Stimulated activated CD8-positive, alpha-beta memory T cell treated with anti-CD3 and anti-CD28 coated beads, Interleukin-4, amount 100 ng/mL, for 24 hours (primary cell): ENCODE results near the gene ARHGAP27.
"Not testable (repeated sequence)": the region's sequence is repeated elsewhere in the genome, so short reads cannot be mapped to it uniquely, and the experiment has no call there.

Experiments
- DNase-seq: peaks from one replicate; pipeline ENCODE4 v3.0.0-alpha.2; 2020; ENCODE audit warnings: low read depth

ARHGAP27 gene

DNA sequence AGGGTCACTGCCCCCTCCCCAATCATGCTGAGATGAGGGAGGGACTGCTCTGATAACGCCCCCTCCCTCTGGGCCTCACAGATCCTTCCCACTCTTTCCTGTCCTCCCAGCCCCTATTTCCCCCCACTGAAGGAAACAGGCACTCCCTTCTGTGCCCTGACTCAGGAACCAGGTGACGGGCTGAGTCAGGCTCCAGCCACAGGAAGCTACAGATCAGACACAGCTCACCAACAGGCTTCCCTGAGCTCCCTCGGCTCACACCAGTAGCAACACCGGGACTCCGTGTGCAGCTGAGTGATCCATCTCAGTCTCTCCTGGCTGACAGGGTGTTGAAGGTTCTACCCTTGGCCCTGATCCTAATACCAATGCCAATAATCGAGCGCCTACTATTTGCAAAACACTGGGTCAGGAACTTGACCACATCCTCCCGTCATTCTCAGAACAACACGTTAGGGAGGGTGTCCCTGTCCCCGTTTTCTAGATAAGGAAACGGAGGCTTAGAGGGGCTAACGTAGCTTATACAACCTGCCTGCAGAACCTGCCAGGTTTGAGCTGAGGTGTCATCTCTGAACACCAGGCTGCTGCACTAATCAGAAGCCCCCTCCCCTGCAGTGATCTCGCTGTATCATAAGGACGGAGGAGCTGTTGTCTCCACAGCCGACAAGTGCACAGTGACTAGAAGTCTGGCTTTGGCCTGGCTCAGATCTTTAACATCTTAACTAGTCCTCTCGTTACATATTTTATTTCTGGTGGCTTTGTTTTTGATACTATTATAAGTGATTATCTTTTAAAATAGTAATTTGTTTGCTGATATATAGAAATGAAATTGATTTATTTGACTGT, 13.5 kb upstream of the ARHGAP27 start:
- DNase-seq: not testable (repeated sequence)

DNA sequence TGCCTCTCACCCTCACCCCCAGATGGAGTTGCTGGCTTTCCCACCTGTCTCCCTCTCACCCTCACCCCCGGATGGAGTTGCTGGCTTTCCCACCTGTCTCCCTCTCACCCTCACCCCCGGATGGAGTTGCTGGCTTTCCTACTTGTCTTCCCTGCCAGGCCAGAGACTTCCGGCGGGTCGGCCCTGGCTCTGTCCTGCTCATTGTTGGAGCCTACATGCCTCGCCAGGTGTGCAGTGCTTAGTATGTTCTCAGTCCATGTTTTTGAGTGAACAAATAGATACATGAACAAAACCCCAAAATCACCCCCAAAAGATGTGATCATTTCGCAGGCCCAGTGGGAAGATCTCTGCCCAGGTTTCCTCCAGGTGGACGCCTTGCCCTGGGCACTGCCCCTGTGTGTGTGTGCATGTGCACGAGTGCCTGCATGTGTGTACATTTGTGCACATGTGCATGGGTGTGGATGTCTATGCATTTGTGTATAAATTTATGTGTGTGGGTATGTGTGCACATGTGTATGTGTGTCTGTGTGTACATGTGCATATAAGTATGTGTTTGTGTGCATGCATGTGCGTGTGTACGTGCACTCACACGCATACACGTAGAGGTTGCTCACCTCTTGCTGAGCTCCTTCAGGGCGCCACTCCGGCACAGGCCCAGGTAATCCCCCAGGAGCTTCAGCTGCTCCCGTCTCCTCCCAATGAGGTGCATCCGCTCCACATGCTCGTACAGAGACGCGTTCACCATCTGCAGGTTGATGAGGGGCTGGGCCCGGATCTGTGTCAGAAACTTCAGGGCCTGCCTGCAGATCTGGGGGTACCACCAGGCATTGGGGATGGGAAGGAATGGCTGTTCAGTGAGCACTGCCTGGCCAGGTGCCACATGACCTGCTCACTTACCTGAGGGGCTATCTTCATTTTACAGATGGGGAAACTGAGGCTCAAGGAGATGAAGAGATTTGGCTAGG, 12.5 kb upstream of the ARHGAP27 start:
- not testable (repeated sequence) for DNase-seq

DNA sequence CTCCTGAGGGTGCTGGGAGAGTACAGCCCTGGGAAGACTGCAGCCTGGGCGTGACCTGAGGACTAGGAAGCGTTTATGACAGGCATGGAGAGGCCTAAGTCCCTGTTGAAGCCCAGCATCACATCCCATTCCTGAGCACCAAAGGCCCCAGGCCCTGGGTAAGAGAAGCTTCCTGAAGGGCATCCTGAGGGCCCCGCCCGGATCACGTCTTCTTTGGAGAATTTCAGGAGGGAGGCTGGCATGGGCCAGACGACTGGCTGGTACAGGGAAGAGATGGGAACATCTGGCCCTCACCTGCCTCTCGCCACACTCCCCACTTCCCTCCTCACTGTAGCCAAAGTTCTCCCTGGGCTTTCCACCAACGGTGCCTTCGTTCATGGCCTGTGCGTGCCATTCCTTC, 11.6 kb upstream of the ARHGAP27 start:
- not testable (repeated sequence) for DNase-seq

DNA sequence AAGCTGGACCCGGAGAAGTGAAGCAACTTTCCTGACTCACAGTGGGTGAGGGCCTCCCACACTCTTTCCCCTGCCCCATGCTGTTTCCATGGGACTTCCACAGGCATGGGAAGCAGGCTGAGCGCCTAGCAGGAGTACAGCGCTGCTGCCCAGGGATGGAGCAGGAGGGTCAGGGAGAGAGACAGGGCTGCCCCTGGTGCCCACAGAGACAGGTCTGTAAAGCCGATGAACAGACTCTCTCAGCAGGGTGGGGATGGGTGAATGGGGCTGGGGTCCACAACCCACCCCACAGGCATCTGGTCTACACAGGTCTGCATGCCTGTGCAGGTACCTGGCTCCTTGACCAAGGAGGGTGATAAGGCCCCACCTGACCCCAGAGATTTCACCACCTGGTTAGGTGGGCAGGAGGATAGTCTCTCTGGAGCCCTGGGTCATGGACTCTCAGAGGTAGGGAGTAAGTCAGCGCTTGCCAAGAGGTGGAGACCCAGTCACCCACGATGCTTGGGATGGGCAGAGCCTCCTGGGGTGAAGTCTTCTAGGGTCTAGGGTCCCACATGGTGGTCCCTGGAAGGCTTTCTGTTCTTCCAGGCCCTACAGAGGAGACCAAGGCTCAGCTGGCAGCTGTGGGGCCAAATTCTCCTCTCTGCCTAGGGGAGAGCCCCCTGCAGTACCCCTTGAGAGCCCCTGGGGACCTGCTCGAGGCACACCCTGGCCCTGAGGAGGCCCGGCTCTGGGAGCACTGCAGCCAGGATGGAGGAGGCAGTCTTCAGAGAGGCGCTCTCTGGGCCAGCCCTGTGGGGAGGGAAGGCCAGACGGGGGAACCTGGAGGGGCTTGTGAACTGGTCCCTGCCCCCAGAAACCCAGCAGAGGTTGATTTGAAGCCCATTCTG, 10.9 kb upstream of the ARHGAP27 start:
- not testable (repeated sequence) for DNase-seq

DNA sequence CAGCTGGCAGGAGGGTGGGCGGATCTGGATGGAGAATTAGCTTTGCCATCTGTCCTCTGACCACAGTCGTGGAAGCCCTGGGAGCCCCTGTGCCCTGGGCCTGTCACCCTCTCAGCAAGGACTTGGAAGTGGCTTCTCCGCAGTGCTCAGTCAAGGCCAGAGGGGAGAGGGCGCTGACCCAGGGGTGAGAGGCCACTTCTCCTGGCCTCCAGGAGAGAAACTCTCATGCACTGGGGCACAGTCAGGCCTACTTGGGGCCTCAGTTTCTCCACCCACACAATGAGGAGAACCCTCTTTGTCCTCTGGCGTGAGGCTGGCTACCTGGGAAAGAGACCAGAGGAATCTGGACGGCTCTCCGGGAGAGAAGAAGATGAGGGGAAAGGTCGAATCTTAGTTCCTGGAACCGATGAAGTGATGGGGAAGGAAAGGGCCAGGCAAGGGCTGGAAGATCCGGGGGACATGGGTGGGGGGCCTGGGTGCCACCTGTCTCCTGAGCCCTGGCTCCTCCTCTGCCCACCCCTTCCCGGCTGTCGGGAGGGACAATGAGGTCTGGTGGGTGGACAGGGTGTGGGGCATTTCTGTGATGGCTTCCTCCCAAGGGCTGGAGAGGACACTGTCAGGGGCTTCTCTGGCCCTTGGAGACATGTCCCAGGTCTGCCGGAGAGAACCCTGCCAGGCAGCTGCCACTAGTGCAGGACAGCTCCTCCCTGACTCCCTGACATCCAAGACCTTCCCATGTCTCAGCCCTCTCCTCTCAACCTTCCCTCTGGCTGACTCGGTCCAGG, 9.0 kb upstream of the ARHGAP27 start:
- DNase-seq: no peak

DNA sequence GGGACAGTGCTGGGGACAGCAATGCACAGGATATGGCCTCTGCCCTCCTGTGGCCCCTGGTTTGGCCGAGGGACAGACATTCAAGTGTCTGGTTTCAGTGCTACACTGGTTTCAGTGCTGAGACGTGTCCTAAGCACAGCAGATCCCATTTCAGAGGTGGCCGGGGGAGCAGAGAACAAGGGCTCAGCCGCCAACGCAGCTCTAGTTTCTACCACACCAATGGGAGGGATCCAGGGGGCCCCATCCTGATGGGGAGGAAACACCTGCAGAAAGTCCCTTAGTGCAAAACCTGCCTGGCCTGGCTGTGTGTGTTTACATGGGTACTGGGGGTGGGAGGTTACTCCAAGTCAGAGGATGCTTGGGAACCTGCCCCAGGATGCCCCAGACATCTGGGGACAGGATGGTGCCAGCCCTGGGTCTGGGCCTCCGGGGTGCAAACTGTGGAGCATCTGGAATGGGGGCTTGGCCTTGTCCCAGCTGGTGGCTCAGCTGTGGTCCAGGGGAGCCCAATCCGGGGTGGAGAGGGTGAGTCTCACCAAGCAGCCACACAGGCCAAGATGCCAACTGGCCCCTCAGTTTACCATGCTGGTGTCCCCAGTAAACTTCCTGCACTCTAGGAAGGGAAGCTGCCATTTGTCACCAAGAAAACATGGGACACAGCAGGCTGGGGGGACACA, 8.3 kb upstream of the ARHGAP27 start:
- DNase-seq: not testable (repeated sequence)

DNA sequence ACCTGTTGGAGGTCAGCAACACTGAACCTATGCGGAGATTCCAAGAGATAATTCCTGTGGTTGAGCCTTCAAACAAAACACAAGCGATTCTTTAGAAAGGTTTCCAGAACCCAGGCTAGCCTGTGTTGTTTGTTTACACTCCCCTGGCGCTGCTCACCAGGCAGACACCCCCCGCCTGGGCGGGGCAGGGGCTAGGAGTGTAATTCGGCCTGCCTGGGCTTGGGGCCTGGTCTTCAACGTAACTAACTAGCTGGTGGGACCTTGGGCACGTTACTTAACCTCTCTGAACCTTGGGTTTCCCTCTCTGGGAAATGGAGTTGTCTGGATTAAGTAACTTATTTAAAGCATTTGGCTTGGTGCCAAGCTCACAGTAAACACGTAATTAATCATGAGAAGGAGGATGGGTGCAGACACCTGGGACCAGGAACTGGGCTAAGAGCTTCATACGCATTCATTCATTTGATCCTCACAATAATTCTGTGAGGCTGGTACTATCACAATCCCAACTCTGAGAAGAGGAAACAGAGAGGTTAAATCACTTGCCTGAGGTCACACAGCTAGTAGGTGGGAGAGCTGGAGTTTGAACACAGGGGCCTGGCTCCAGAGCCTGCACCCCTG, 7.6 kb upstream of the ARHGAP27 start:
- no peak for DNase-seq

DNA sequence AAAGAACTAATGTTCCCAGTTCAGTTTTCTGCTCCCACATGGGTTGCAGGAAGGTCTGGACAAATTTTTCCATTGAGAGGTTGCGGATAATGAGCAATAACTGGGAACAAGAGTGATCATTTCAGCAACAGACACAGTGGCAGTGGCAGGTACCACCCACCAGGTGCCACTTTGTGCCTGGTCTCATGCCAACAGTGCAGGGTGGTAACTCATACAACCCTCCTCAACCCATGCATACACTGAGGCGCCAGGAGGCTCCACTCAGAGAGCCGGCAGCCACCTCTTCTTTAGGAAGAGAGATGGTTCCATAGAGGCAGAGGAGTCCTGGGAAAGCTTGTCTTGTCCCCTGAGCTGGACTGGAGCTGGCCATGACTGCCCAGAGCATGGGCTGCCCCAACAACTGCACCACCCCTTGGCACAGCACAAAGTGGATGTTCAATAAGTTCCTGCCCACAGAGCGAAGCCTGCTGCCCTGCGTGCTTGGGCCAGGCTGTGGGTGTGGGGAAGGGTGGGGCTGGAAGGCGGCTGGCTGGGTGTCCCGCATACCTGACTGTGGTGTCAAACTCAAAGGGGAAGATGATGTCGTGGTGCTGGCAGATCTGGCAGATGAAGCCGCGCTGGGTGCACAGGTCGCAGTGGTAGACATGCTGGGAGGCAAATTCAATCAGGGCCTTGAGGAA, 6.4 kb upstream of the ARHGAP27 start:
- no peak for DNase-seq

DNA sequence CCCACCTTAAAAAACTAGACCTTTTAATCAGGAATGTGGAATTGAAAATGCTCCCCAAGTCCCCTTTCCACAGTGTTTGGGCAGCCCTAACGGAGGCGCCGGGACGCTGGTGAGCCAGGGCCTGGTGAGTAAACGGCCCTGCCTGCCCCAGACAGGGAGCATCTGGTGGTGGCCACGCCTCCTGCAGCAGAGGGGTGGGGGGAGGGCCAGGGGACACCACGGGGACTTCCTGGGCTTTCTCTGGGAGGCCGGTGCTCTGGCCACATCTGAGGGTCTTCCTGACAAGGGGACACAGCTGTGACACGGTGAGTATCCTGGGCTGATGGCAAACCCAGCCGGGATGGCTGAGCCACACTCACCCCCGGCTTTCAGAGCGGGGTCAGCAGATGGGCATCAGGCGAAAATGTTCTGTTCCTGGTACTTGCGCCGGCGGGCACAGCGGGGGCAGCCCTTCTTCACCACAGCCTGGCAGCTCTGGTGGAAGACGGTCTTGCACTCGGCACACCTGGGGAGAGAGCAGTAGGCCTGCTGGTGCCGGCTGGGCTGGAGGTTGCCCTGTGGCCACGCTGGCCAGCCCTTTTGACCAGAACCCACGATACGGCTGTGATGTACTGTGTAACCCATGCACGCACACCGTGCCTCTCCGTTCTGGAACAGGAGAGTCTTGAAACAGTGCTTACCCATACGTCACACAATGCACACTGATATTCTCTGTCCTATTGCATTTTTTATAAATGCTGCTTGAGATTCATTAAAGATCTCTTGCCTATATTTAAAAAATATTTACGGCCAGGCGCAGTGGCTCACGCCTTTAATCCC, 5.0 kb upstream of the ARHGAP27 start:
- no peak for DNase-seq

DNA sequence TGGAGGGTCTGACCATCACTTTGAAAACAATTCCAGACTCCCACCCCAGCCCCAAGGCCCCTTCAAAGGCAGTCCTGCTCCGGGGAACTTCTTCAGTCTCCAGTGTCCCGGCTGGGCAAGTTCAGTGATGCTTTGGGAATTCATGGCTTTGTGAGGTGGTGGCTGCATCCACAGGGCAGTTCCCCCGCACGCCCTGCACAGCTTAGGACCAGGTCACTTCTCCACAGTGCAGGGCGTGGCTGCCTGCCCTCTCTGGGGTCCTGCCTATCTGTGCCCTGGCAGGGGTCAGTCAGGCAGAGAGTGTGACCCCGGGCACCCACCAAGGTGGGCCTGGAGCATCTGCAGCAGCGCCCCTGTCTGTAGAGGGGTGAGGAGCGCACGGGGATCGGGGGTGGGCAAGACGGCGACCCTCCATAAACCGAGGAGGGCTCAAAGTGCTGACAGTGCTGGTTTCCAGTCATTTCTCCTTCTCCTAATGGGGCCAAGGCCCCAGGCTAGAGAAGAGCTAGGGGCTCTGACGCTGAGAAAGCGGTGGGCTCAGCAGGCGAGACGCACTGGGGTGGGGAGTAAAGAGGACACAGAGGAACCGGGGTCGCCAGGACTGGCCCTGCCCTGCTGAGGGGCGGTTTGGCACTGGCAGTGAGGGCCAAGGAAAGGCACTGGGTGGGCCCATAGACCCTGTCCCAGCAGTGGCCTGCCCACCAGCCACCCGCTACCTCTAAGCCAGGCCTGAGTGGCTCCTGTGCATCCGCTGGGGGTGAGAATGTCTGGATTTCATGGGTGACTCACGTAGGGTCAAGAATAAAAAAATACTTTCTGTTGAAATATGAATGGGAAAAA, 4.2 kb upstream of the ARHGAP27 start:
- DNase-seq: no peak

DNA sequence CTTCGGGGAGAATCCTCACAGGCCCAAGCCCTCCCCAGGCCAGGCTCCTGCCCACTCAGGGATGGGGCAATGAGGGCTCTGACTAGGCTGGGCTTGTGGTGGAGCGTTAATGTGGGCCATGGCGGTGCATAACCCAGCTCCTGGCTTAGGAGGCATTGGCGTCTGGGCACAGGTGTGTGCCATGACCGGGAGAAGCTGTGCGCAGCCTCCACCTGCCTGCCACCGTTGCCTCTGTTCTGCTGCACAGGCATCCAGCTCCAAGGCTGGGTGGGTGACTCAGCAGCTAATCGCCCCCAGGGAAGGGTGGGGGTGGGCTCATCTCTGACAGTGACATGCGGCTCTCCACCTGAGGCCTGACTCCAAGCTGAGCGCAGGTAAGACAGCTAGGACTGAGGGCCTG, 3.5 kb upstream of the ARHGAP27 start:
- DNase-seq: no peak

DNA sequence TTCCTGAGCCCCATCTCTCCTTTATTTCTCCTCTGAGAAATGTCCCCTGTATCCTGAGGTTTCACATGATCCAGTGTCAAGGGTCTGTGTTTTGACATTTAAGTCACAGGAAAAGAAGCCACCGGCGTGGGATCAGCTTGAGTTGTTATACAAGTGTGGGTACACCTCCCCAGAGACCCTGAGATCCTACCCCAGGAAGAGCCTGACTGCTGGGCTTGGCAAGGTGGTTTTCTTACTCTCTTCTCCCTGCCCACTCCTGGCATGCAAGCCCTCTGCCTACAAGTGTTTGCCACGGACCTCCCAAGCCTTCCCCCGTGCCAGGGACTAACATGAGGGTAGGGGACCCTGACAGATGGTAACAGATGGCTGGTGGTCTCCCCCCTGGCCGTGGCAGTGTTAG, 2.8 kb upstream of the ARHGAP27 start:
- DNase-seq: no peak

DNA sequence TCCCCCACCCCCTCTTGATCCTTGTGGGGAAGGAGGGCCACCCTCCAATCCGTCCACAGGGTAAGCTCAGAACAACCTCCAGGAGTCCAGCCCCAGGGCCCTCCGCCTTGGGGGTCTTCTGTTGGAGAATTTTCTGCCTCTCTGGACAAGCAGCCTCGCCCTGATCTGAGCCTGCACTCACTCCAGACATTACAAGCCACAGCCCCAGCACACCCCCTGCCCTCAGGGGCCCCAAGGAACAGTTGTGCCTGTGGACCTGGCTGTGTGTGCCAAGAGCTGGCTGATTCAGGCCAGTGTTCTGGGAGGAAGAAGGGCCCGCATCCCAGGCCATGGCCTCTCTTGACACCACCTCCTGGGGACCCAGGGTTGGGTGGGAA, 477 bp upstream of the ARHGAP27 start:
- no peak for DNase-seq

DNA sequence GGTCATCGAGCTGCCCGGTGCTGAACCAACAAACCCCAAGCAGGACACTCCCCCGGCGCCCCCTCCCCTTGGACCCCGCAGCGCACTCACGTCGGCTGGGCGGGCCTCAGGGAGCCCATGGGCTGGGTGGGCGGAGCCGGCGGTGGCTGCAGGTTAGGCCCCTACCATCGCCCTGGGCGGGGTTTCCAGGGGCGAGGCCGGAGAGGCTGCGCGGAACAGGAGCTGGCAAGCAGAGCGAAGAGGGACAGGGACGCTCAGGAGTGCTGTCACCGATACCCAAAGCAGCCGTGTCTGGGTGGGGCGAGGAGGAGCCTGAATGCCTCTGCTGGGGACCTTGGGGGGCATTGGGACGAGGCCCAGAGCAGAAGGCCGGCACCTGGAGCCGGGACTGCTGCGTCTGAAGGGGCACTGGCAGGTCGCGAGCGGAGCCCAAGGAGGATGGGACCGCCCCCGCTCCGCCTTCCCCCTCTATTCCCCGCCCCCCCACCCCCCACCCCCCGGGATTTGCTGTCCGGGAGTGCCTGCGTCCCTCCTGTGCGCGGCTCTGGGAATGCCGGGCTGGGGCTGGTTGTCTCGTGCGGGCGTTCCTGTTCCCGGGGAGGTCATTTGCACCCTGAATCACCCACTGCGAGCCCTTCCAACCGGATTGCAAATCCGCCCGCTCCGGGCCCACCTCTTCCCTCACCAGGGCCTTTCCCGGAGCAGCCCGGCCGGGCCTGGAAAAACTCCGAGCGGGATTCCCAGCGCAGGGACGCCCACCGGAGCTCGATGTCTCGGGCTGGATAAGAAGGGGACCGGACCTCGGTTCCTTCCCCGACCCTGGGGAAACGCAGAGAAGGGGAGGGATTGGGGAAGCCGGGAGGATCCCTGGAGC, 902 bp downstream of the ARHGAP27 start:
- DNase-seq: peak; percentile 61

DNA sequence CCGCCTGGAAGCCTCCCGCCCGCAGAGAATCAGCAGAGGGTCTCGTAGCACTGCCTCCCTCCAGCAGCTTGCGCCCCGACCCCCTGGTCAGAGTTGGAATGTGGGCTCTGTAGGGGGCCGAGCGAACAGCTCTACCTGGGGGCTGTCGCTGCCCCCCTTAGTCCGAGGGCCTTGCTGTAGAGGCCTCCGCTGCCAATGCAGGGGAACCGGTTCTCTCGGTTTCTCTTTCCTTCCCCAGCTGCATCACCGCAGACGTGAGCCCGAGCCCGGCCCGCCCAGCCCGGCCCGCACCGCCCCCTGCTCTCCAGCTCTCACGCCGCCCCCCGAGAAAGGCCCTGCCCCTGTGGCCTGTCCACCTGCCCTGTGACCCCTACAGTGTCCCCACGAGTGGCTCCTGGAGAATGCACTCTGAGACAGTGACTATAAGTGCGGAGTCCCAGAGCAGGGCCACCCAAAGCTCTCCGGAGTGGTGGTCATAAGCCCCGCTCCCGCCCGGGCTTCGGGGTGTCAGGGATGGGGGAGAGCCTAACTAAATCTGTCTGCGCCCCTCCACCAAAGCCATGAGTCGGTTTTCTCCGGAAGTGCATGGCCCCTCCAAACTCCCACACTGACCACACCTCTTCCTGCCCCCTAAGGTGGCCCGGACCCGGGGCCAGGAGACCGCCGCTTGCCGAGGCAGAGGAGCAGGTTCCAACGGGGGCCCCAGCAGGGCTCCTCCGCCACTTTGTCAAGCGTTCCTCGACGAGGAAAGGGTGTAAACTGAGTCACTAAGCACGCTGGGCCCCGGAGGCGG, 1.7 kb downstream of the ARHGAP27 start:
- DNase-seq: no peak
